Upper lobe of left lung (tissue), 4 donors: Measurements from ENCODE around the gene ARPC1A.
"Not testable (repeated sequence)": the region's sequence is repeated elsewhere in the genome, so short reads cannot be mapped to it uniquely, and the experiment has no call there.

Experiments used
- EP300 ChIP-seq, 4 donors: sonication (generic); formaldehyde crosslinking; IDR thresholded peaks; one replicate each; pipeline ENCODE4 v1.5.1; 2017; ENCODE audit warnings: antibody characterized with exemption in 4 of 4, control low read depth in 2 of 4
- POLR2A ChIP-seq, 4 donors: fragments of 450-650 bp; IDR thresholded peaks; one replicate each; pipeline ENCODE4 v1.5.1; 2016 to 2017; ENCODE audit warnings: antibody characterized with exemption in 4 of 4, mild to moderate bottlenecking in 2 of 4
- POLR2AphosphoS5 ChIP-seq, 2 donors: sonication (generic); formaldehyde crosslinking; IDR thresholded peaks; one replicate each; pipeline ENCODE4 v1.5.1; 2017; ENCODE audit warnings: antibody characterized with exemption in 2 of 2
- TF ChIP-seq, protein P1 (sequence below), 6 experiments: fragments of 450-650 bp in 4 of 6; fragments of 200-600 bp in 2 of 6; sonication (generic) in 2 of 6; IDR thresholded peaks; one replicate each; pipeline ENCODE4 v1.5.1; 2016 to 2019; ENCODE audit warnings: antibody characterized with exemption in 6 of 6

DNA sequence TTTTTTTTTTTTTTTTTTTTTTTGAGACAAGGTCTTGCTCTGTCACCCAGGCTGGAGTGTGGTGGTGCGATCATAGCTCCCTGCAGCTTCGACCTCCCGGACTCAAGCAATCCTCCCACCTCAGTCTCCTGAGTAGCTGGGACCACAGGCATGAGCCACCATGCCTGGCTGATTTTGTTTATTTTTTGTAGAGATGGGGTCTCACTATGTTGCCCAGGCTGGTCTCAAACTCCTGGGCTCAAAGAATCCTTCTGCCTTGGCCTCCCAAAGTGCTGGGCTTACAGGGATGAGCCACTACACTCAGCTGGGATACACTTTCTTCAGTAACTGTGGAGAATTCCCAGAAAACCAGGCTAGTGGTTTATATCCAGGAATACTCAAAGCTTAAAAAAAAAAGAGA lies 24.9 kb downstream of the ARPC1A start:
- TF ChIP-seq, protein P1, sequence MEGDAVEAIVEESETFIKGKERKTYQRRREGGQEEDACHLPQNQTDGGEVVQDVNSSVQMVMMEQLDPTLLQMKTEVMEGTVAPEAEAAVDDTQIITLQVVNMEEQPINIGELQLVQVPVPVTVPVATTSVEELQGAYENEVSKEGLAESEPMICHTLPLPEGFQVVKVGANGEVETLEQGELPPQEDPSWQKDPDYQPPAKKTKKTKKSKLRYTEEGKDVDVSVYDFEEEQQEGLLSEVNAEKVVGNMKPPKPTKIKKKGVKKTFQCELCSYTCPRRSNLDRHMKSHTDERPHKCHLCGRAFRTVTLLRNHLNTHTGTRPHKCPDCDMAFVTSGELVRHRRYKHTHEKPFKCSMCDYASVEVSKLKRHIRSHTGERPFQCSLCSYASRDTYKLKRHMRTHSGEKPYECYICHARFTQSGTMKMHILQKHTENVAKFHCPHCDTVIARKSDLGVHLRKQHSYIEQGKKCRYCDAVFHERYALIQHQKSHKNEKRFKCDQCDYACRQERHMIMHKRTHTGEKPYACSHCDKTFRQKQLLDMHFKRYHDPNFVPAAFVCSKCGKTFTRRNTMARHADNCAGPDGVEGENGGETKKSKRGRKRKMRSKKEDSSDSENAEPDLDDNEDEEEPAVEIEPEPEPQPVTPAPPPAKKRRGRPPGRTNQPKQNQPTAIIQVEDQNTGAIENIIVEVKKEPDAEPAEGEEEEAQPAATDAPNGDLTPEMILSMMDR (IDR thresholded peaks at IDR 0.05), result not testable (repeated sequence)
- TF ChIP-seq EP300, POLR2AphosphoS5, POLR2A (IDR thresholded peaks at IDR 0.05): not testable (repeated sequence)
